ENCODE measurements around the gene CABLES1.
A peak's percentile ranks its signal among the peaks of the same experiment; 100 is the strongest.
"Not testable (repeated sequence)": the region's sequence is repeated elsewhere in the genome, so short reads cannot be mapped to it uniquely, and the experiment has no call there.

Gene CABLES1

GRCh38 chr18:23143016-23143814 is 7.9 kb downstream of the CABLES1 start:
- peak; percentile 91 for DNase-seq

GRCh38 chr18:23143815-23144261 is 8.6 kb downstream of the CABLES1 start:
- DNase-seq = peak; percentile 95

GRCh38 chr18:23144640-23145039 is 9.4 kb downstream of the CABLES1 start:
- DNase-seq = no peak

GRCh38 chr18:23145621-23146020 is 10.3 kb downstream of the CABLES1 start:
- DNase-seq = no peak

- DNase-seq = no peak
Observed at GRCh38 chr18:23146861-23147469, 11.7 kb downstream of the CABLES1 start.

- DNase-seq = no peak
Observed at GRCh38 chr18:23148382-23148781, 13.1 kb downstream of the CABLES1 start.

- DNase-seq = no peak
Observed at GRCh38 chr18:23149570-23149969, 14.3 kb downstream of the CABLES1 start.

- no peak for DNase-seq
Observed at GRCh38 chr18:23151414-23152099, 16.3 kb downstream of the CABLES1 start.

GRCh38 chr18:23154030-23154429 is 18.7 kb downstream of the CABLES1 start:
- no peak for DNase-seq

GRCh38 chr18:23154823-23155500 is 19.7 kb downstream of the CABLES1 start:
- DNase-seq = no peak

GRCh38 chr18:23155537-23155936 is 20.3 kb downstream of the CABLES1 start:
- peak; percentile 66 for DNase-seq

- DNase-seq = no peak
Observed at GRCh38 chr18:23156134-23156533, 20.8 kb downstream of the CABLES1 start.

GRCh38 chr18:23158058-23158457 is 22.8 kb downstream of the CABLES1 start:
- no peak for DNase-seq

- not testable (repeated sequence) for DNase-seq
Observed at GRCh38 chr18:23158884-23159283, 23.6 kb downstream of the CABLES1 start.

GRCh38 chr18:23159344-23159743 is 24.1 kb downstream of the CABLES1 start:
- no peak for DNase-seq

- DNase-seq = no peak
Observed at GRCh38 chr18:23162473-23162872, 27.2 kb downstream of the CABLES1 start.

GRCh38 chr18:23163786-23164533 is 28.7 kb downstream of the CABLES1 start:
- DNase-seq = no peak

- DNase-seq = no peak
Observed at GRCh38 chr18:23165271-23166068, 30.2 kb downstream of the CABLES1 start.

GRCh38 chr18:23166891-23167541 is 31.7 kb downstream of the CABLES1 start:
- no peak for DNase-seq

GRCh38 chr18:23169673-23170044 is 34.4 kb downstream of the CABLES1 start:
- DNase-seq = no peak

- no peak for DNase-seq
Observed at GRCh38 chr18:23170137-23170536, 34.9 kb downstream of the CABLES1 start.

All from islet precursor cell (in vitro differentiated cells).